HEK293T (cell line): ENCODE measurements around the gene TBC1D17.
A peak's percentile ranks its signal among the peaks of the same experiment; 100 is the strongest.

Experiments
- CTCF ChIA-PET: fragments of 350-600 bp; formaldehyde crosslinking; extraction: SDS; loops from one replicate; lab custom pipeline; 2021; ENCODE audit warnings: antibody characterized with exemption, inconsistent platforms; lab: Yijun Ruan, JAX
- POLR2A ChIA-PET: fragments of 350-600 bp; formaldehyde crosslinking; extraction: SDS; loops from one replicate; lab custom pipeline; 2020; ENCODE audit warnings: antibody characterized with exemption, inconsistent platforms; lab: Yijun Ruan, JAX
- DNase-seq: peaks from one replicate; pipeline ENCODE4 v3.0.0; 2012; ENCODE audit warnings: mixed read lengths; ENCODE audit errors: extremely low spot score
- ARNT ChIP-seq: fragments of 450-650 bp; IDR thresholded peaks from 2 replicates; pipeline ENCODE4 v1.6.1; 2017; ENCODE audit warnings: mild to moderate bottlenecking
- BHLHE40 ChIP-seq: fragments of 450-650 bp; IDR thresholded peaks from 2 replicates; pipeline ENCODE4 v1.6.1; 2016; ENCODE audit warnings: mild to moderate bottlenecking, moderate library complexity, borderline replicate concordance
- CTBP1 ChIP-seq: fragments of 450-650 bp; IDR thresholded peaks from 2 replicates; pipeline ENCODE4 v1.6.1; 2016; ENCODE audit warnings: borderline replicate concordance
- ELF4 ChIP-seq: fragments of 450-650 bp; IDR thresholded peaks from 2 replicates; pipeline ENCODE4 v1.6.1; 2017; ENCODE audit warnings: antibody characterized with exemption
- FOXA1 ChIP-seq: fragments of 450-650 bp; IDR thresholded peaks from 2 replicates; pipeline ENCODE4 v1.6.1; 2016; ENCODE audit warnings: mild to moderate bottlenecking
- FOXK2 ChIP-seq: fragments of 450-650 bp; IDR thresholded peaks from 2 replicates; pipeline ENCODE4 v1.6.1; 2016; ENCODE audit warnings: mild to moderate bottlenecking
- FOXM1 ChIP-seq: fragments of 450-650 bp; IDR thresholded peaks from 2 replicates; pipeline ENCODE4 v1.6.1; 2017; ENCODE audit warnings: mild to moderate bottlenecking, borderline replicate concordance
- HDGF ChIP-seq: fragments of 450-650 bp; IDR thresholded peaks from 2 replicates; pipeline ENCODE4 v1.6.1; 2017; ENCODE audit warnings: antibody characterized with exemption, borderline replicate concordance
- L3MBTL2 ChIP-seq: fragments of 450-650 bp; conservative IDR thresholded peaks from 2 replicates; pipeline ENCODE4 v1.6.1; 2016; ENCODE audit warnings: mild to moderate bottlenecking
- LEF1 ChIP-seq: fragments of 450-650 bp; IDR thresholded peaks from 2 replicates; pipeline ENCODE4 v1.6.1; 2017; ENCODE audit warnings: mild to moderate bottlenecking, borderline replicate concordance
- NFRKB ChIP-seq: fragments of 450-650 bp; IDR thresholded peaks from 2 replicates; pipeline ENCODE4 v1.6.1; 2016; ENCODE audit warnings: mild to moderate bottlenecking, moderate library complexity
- PKNOX1 ChIP-seq: fragments of 450-650 bp; IDR thresholded peaks from 2 replicates; pipeline ENCODE4 v1.6.1; 2016
- SP1 ChIP-seq: fragments of 450-650 bp; IDR thresholded peaks from 2 replicates; pipeline ENCODE4 v1.6.1; 2017
- SUZ12 ChIP-seq: fragments of 450-650 bp; IDR thresholded peaks from 2 replicates; pipeline ENCODE4 v1.6.1; 2016; ENCODE audit warnings: mild to moderate bottlenecking
- TARDBP ChIP-seq: fragments of 450-650 bp; IDR thresholded peaks from 2 replicates; pipeline ENCODE4 v1.6.1; 2016
- ZNF384 ChIP-seq: fragments of 450-650 bp; IDR thresholded peaks from 2 replicates; pipeline ENCODE4 v1.6.1; 2016

Gene TBC1D17

GRCh38 chr19:49866933-49867782 is 10.3 kb upstream of the TBC1D17 start, which contains the start of gene PNKP:
TSS of gene PNKP (minus strand) at chr19:49867576. CDS start at chr19:49867204, 372 bp downstream.
- TF ChIP-seq TARDBP, result peak; percentile 91
- no peak for TF ChIP-seq HDGF
- peak; percentile 53 for TF ChIP-seq L3MBTL2
- DNase-seq, result peak; percentile 78
- POLR2A ChIA-PET, result interaction anchor here (0.9 to 5.9 kb wide), 7 partner anchors 9 to 63 kb away, joined by 3 to 69 read pairs (median 5); partner anchors contain the start of genes AKT1S1, FUZ, PTOV1 and TBC1D17
- CTCF ChIA-PET, result no interaction called here

- POLR2A ChIA-PET, result interaction anchor here (0.6 to 5.9 kb wide), 18 partner anchors 8 to 373 kb away, joined by 3 to 69 read pairs (median 4); partner anchors contain the start of genes AKT1S1, ATF5, FUZ and PTOV1
- CTCF ChIA-PET, result interaction anchor here (0.6 kb wide), 2 partner anchors 151 to 1762 kb away, joined by 3 read pairs; no protein-coding TSS in a partner anchor
- no peak for TF ChIP-seq FOXA1
- TF ChIP-seq PKNOX1, result peak; percentile 55; the same call in 1 of the 2 replicates
- no peak for TF ChIP-seq FOXK2
- DNase-seq, result no peak
Measured at GRCh38 chr19:49869009-49869483, 8.5 kb upstream of the TBC1D17 start.

- ChIA-PET POLR2A (interaction anchor here (0.6 to 5.9 kb wide), 18 partner anchors 7 to 374 kb away, joined by 3 to 69 read pairs (median 4); partner anchors contain the start of genes AKT1S1, ATF5, FUZ and PTOV1), CTCF (interaction anchor here (0.6 kb wide), 1 partner anchor 1763 kb away, joined by 3 read pairs; no protein-coding TSS in a partner anchor)
Measured at GRCh38 chr19:49869484-49870308, 7.8 kb upstream of the TBC1D17 start.

GRCh38 chr19:49870309-49870901 is 7.1 kb upstream of the TBC1D17 start:
- POLR2A ChIA-PET, result no interaction called here
- CTCF ChIA-PET, result no interaction called here
- TF ChIP-seq NFRKB, result no peak
- no peak for TF ChIP-seq PKNOX1
- no peak for TF ChIP-seq ELF4
- TF ChIP-seq FOXK2, result no peak
- TF ChIP-seq CTBP1, result no peak
- no peak for TF ChIP-seq ZNF384
- no peak for TF ChIP-seq SUZ12
- TF ChIP-seq TARDBP, result no peak
- TF ChIP-seq LEF1, result no peak
- no peak for TF ChIP-seq BHLHE40
- TF ChIP-seq FOXM1, result no peak
- no peak for TF ChIP-seq L3MBTL2
- TF ChIP-seq FOXA1, result no peak
- TF ChIP-seq SP1, result no peak
- no peak for TF ChIP-seq ARNT
- no peak for TF ChIP-seq HDGF
- no peak for DNase-seq

More at GRCh38 chr19:49869484-49870308, 7.8 kb upstream of the TBC1D17 start:
- peak; percentile 82 for DNase-seq
- TF ChIP-seq SP1, result no peak
- TF ChIP-seq BHLHE40, result no peak
- peak; percentile 83; the same call in 1 of the 2 replicates for TF ChIP-seq HDGF
- no peak for TF ChIP-seq ZNF384
- TF ChIP-seq PKNOX1, result peak; percentile 50
- no peak for TF ChIP-seq SUZ12
- peak; percentile 61 for TF ChIP-seq L3MBTL2

GRCh38 chr19:49871349-49871985 is 6.0 kb upstream of the TBC1D17 start:
- ChIA-PET POLR2A (no interaction called here), CTCF (no interaction called here)
- TF ChIP-seq L3MBTL2 (no peak), ARNT (no peak), LEF1 (no peak), FOXK2 (no peak), FOXA1 (no peak), ELF4 (no peak), SP1 (no peak), PKNOX1 (no peak), SUZ12 (no peak), NFRKB (no peak)
- DNase-seq, result no peak
